ENCODE results near the gene ENAH. TPM values are rescaled to one million over a fixed set of nuclear protein-coding genes. Genes with fewer than 3 reads are reported as not detected.
"Not testable (repeated sequence)": the region's sequence is repeated elsewhere in the genome, so short reads cannot be mapped to it uniquely, and the experiment has no call there.

The ENAH gene
- total and polyA plus RNA-seq, 2 donors (not counting 1 experiment from before 2014, with no cell fraction given): 85.0 to 210 TPM

DNA sequence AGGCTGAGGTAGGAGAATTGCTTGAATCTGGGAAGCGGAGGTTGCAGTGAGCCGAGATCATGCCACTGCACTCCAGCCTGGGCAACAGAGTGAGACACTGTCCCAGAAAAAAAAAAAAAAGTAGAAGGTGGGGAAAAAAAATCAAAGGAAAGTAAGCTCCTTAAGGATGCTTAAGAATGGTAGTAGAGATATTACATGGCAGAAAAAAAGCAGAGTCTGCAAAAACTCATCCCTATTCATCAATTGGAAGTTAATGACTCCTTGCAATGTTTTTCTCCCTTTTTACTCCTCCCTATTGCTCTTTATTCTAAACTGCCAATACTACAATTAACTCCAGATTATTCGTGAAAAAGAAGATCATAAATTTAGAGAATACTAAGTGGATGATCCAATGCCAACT is 23.4 kb downstream of the ENAH start:
- Histone ChIP-seq H3K27ac (ENCODE audit: insufficient read depth, low read length) (no peak overlapping the region), H3K4me1 (ENCODE audit: control insufficient read depth, extremely low read depth, insufficient read depth, low read length) (peaks cover 2% of the 10 kb centered on the region)
- TF ChIP-seq EZH2 (IDR thresholded peaks at IDR 0.05; ENCODE audit: low read length, missing control alignments) (no peak), CTCF (conservative IDR thresholded peaks at IDR 0.05 in 1 of 2, IDR thresholded peaks at IDR 0.05 in 1 of 2; ENCODE audit: low read depth in 1 of 2, low read length in 2 of 2) (no peak)

GRCh38 chr1:225628794-225629193 is 24.1 kb downstream of the ENAH start:
- not testable (repeated sequence) for H3K9ac ChIP-seq (ENCODE audit: insufficient read depth, low read length); DNase-seq (ENCODE audit: low read depth in 2 of 2); H3K27me3 ChIP-seq (ENCODE audit: control insufficient read depth, insufficient read depth, low read length); H3K4me1 ChIP-seq (ENCODE audit: control insufficient read depth, extremely low read depth, insufficient read depth, low read length); H2AFZ ChIP-seq (ENCODE audit: low read length); H4K20me1 ChIP-seq (ENCODE audit: control insufficient read depth, extremely low read depth, insufficient read depth, low read length); H3K36me3 ChIP-seq (ENCODE audit: control insufficient read depth, insufficient read depth, low read length); H3K4me2 ChIP-seq (ENCODE audit: extremely low read depth, insufficient read depth, low read length); H3K27ac ChIP-seq (ENCODE audit: insufficient read depth, low read length); H3K4me3 ChIP-seq (replicated peaks in 1 of 4; ENCODE audit: control extremely low read depth in 1 of 4, insufficient read depth in 1 of 4, low read depth in 3 of 4, low read length in 4 of 4); H3K9me3 ChIP-seq (ENCODE audit: control insufficient read depth, insufficient read depth, low read depth, low read length)
- peaks cover 39% of the 10 kb centered on the region for H3K79me2 ChIP-seq (ENCODE audit: control insufficient read depth, insufficient read depth, low read length)

More for the DNA sequence above, 23.4 kb downstream of the ENAH start:
- Histone ChIP-seq H3K9ac (ENCODE audit: insufficient read depth, low read length) (no peak overlapping the region), H3K36me3 (ENCODE audit: control insufficient read depth, insufficient read depth, low read length) (no peaks in the 10 kb centered on the region), H2AFZ (ENCODE audit: low read length) (no peak overlapping the region), H3K9me3 (ENCODE audit: control insufficient read depth, insufficient read depth, low read depth, low read length) (no peaks in the 10 kb centered on the region), H3K79me2 (ENCODE audit: control insufficient read depth, insufficient read depth, low read length) (peaks cover 43% of the 10 kb centered on the region), H4K20me1 (ENCODE audit: control insufficient read depth, extremely low read depth, insufficient read depth, low read length) (no peaks in the 10 kb centered on the region), H3K4me2 (ENCODE audit: extremely low read depth, insufficient read depth, low read length) (no peak overlapping the region), H3K27me3 (ENCODE audit: control insufficient read depth, insufficient read depth, low read length) (no peaks in the 10 kb centered on the region), H3K4me3 (replicated peaks in 1 of 4; ENCODE audit: control extremely low read depth in 1 of 4, insufficient read depth in 1 of 4, low read depth in 3 of 4, low read length in 4 of 4) (no peak overlapping the region)
- DNase-seq (ENCODE audit: low read depth in 2 of 2): no peak

DNA sequence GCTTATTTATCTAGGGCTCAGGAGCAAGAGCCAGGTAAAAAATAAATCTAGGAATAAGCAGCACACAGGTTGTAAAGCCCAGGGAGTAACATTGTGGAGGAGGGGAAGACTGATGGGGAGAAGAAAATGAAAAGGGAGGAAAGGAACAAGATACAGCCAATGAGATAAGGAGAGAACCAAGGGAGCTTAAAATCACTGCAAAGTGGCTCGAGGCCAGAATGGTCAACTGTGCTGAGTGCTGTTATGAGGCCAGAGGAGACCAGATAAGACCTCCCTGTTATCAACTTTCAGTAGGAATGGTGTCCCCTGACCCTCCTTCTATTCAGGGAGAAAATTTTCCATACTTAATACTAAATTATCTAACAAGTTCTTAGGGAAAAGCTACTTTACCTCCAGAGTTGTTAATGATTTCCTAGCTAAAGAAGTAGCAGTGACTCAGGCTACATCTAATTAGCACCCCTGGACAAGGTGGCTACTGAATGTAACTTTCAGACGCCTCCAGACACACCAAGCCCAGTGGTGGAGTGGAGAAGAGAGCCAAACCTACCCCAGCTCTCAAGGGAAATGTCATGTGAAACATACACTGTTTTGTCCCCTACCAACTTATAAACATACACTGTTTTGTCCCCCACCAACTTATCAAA is 25.5 kb downstream of the ENAH start:
- H3K9ac ChIP-seq (ENCODE audit: insufficient read depth, low read length): no peak overlapping the region
- H3K27me3 ChIP-seq (ENCODE audit: control insufficient read depth, insufficient read depth, low read length): no peaks in the 10 kb centered on the region
- H3K9me3 ChIP-seq (ENCODE audit: control insufficient read depth, insufficient read depth, low read depth, low read length): no peaks in the 10 kb centered on the region
- H2AFZ ChIP-seq (ENCODE audit: low read length): no peak overlapping the region
- no peak overlapping the region for H3K4me2 ChIP-seq (ENCODE audit: extremely low read depth, insufficient read depth, low read length)
- no peak overlapping the region for H3K4me3 ChIP-seq (replicated peaks in 1 of 4; ENCODE audit: control extremely low read depth in 1 of 4, insufficient read depth in 1 of 4, low read depth in 3 of 4, low read length in 4 of 4)
- no peaks in the 10 kb centered on the region for H4K20me1 ChIP-seq (ENCODE audit: control insufficient read depth, extremely low read depth, insufficient read depth, low read length)
- H3K79me2 ChIP-seq (ENCODE audit: control insufficient read depth, insufficient read depth, low read length): peaks cover 35% of the 10 kb centered on the region
- H3K36me3 ChIP-seq (ENCODE audit: control insufficient read depth, insufficient read depth, low read length): no peaks in the 10 kb centered on the region
- no peak for TF ChIP-seq CTCF (conservative IDR thresholded peaks at IDR 0.05 in 1 of 2, IDR thresholded peaks at IDR 0.05 in 1 of 2; ENCODE audit: low read depth in 1 of 2, low read length in 2 of 2)
- TF ChIP-seq EZH2 (IDR thresholded peaks at IDR 0.05; ENCODE audit: low read length, missing control alignments): no peak
- H3K4me1 ChIP-seq (ENCODE audit: control insufficient read depth, extremely low read depth, insufficient read depth, low read length): peaks cover 2% of the 10 kb centered on the region
- no peak overlapping the region for H3K27ac ChIP-seq (ENCODE audit: insufficient read depth, low read length)
- DNase-seq (ENCODE audit: low read depth in 2 of 2): no peak

Data from fibroblast of lung (primary cell).